SK-N-SH (cell line): ENCODE results near the gene SIGLEC15. TPM values are rescaled to one million over a fixed set of nuclear protein-coding genes. Genes with fewer than 3 reads are reported as not detected.

Source experiments
- CTCF ChIA-PET: fragments of 300-600, 350-600 bp; formaldehyde crosslinking; extraction: SDS; loops from one replicate; lab custom pipeline; 2021; lab: Yijun Ruan, JAX
- POLR2A ChIA-PET: fragments of 350-600 bp; sonication (Branson Sonifier 250); formaldehyde crosslinking; extraction: SDS; loops from one replicate; lab custom pipeline; 2020; ENCODE audit warnings: antibody characterized with exemption, inconsistent platforms; lab: Yijun Ruan, JAX
- DNase-seq: peaks from one replicate; pipeline ENCODE4 v3.0.0; 2012
- H2AFZ ChIP-seq: fragments of 200-600 bp; sonication (generic); 2 replicates; pipeline ENCODE4 v1.8.1; 2016; ENCODE audit warnings: antibody characterized with exemption, mild to moderate bottlenecking, low read depth
- H3F3A ChIP-seq: fragments of 200-600 bp; sonication (generic); replicated peaks from 2 replicates; pipeline ENCODE3; 2016; ENCODE audit warnings: antibody characterized with exemption, mild to moderate bottlenecking; ENCODE audit not compliant: insufficient read depth
- H3K27ac ChIP-seq, 2 experiments: fragments of 200-500 bp in 1 of 2; fragments of 200-600 bp in 1 of 2; sonication (Bioruptor generic) in 1 of 2; sonication (generic), shearing (Covaris generic) in 1 of 2; 2 replicates each; pipeline versions ENCODE4 v1.5.1 to v1.6.1; 2014 to 2016; ENCODE audit warnings: low read depth in 2 of 2, inconsistent platforms in 1 of 2, low read length in 1 of 2, mild to moderate bottlenecking in 1 of 2, mixed read lengths in 1 of 2
- H3K27me3 ChIP-seq: fragments of 200-600 bp; sonication (generic), shearing (Covaris generic); 2 replicates; pipeline ENCODE4 v1.6.1; 2016; ENCODE audit warnings: mixed run types; ENCODE audit not compliant: insufficient read depth
- H3K36me3 ChIP-seq, 2 experiments: fragments of 200-500 bp in 1 of 2; fragments of 200-600 bp in 1 of 2; sonication (Bioruptor generic) in 1 of 2; sonication (generic) in 1 of 2; replicated peaks in 1 of 2; 2 replicates each; pipeline versions ENCODE3 to v1.5.1; 2014 to 2016; ENCODE audit warnings: low read length in 1 of 2, mild to moderate bottlenecking in 1 of 2; ENCODE audit not compliant: insufficient read depth in 2 of 2, control insufficient read depth in 1 of 2
- H3K4me1 ChIP-seq, 2 experiments: fragments of 200-500 bp in 1 of 2; fragments of 200-600 bp in 1 of 2; sonication (Bioruptor generic) in 1 of 2; sonication (generic), shearing (Covaris generic) in 1 of 2; 2 replicates each; pipeline versions ENCODE4 v1.5.1 to v1.6.1; 2014 to 2016; ENCODE audit warnings: low read depth in 1 of 2, low read length in 1 of 2, mixed run types in 1 of 2; ENCODE audit not compliant: insufficient read depth in 2 of 2, control insufficient read depth in 1 of 2
- H3K4me2 ChIP-seq: fragments of 200-600 bp; sonication (generic), shearing (Covaris generic); 2 replicates; pipeline ENCODE4 v1.6.1; 2017; ENCODE audit warnings: mixed run types
- H3K4me3 ChIP-seq, 2 experiments: fragments of 200-500 bp in 1 of 2; fragments of 200-600 bp in 1 of 2; sonication (Bioruptor generic) in 1 of 2; sonication (generic), shearing (Covaris generic) in 1 of 2; 2 replicates each; pipeline versions ENCODE4 v1.5.1 to v1.8.1; 2014 to 2016; ENCODE audit warnings: low read depth in 2 of 2, inconsistent platforms in 1 of 2, low read length in 1 of 2, mild to moderate bottlenecking in 1 of 2, mixed read lengths in 1 of 2, moderate library complexity in 1 of 2
- H3K79me2 ChIP-seq: fragments of 200-600 bp; sonication (generic); 2 replicates; pipeline ENCODE4 v1.8.1; 2017; ENCODE audit warnings: mild to moderate bottlenecking; ENCODE audit not compliant: insufficient read depth
- H3K9ac ChIP-seq: fragments of 200-600 bp; sonication (generic); 2 replicates; pipeline ENCODE4 v1.6.1; 2017; ENCODE audit warnings: mixed run types
- H3K9me2 ChIP-seq: fragments of 200-600 bp; sonication (generic); 2 replicates; pipeline ENCODE4 v1.6.1; 2017; ENCODE audit warnings: mixed run types
- H3K9me3 ChIP-seq: fragments of 200-600 bp; sonication (generic); 2 replicates; pipeline ENCODE4 v1.6.1; 2017; ENCODE audit warnings: mixed run types, mild to moderate bottlenecking, moderate library complexity
- H4K20me1 ChIP-seq: fragments of 200-600 bp; sonication (generic); 2 replicates; pipeline ENCODE4 v1.6.1; 2017; ENCODE audit warnings: mild to moderate bottlenecking, mixed run types; ENCODE audit not compliant: insufficient read depth
- CHD2 ChIP-seq: fragments of 150-350 bp; IDR thresholded peaks from 2 replicates; pipeline ENCODE4 v1.6.1; 2018; ENCODE audit warnings: low read length; ENCODE audit not compliant: partially characterized antibody
- EZH2phosphoT487 ChIP-seq: fragments of 200-600 bp; sonication (generic); IDR thresholded peaks from 2 replicates; pipeline ENCODE4 v1.6.1; 2017; ENCODE audit warnings: low read depth, mixed run types, mild to moderate bottlenecking, antibody characterized with exemption, moderate library complexity, borderline replicate concordance
- FOSL2 ChIP-seq: IDR thresholded peaks from 2 replicates; pipeline ENCODE4 v1.4.0; 2012; ENCODE audit warnings: low read depth, mild to moderate bottlenecking, moderate library complexity, borderline replicate concordance
- FOXJ3 ChIP-seq: sonication (generic); formaldehyde crosslinking; IDR thresholded peaks from 2 replicates; pipeline ENCODE4 v1.5.1; 2020; ENCODE audit warnings: mild to moderate bottlenecking, missing genetic modification reagents
- FOXM1 ChIP-seq: IDR thresholded peaks from 2 replicates; pipeline ENCODE4 v1.4.0; 2012; ENCODE audit warnings: low read depth, mild to moderate bottlenecking
- GATA2 ChIP-seq: sonication (generic); formaldehyde crosslinking; IDR thresholded peaks from 2 replicates; pipeline ENCODE4 v1.5.0; 2020; ENCODE audit warnings: mild to moderate bottlenecking, missing genetic modification reagents
- IRF3 ChIP-seq: fragments of 150-350 bp; IDR thresholded peaks from 2 replicates; pipeline ENCODE4 v1.6.1; 2016; ENCODE audit warnings: mild to moderate bottlenecking, low read depth, low read length
- MAX ChIP-seq: IDR thresholded peaks from 2 replicates; pipeline ENCODE4 v1.4.0; 2012; ENCODE audit warnings: low read depth
- NFIC ChIP-seq: IDR thresholded peaks from 2 replicates; pipeline ENCODE4 v1.4.0; 2012; ENCODE audit warnings: borderline replicate concordance
- NRF1 ChIP-seq: IDR thresholded peaks from 2 replicates; pipeline ENCODE4 v1.6.1; 2012; ENCODE audit warnings: low read depth, mild to moderate bottlenecking, low read length
- PBX3 ChIP-seq: IDR thresholded peaks from 2 replicates; pipeline ENCODE4; 2012
- POLR2AphosphoS5 ChIP-seq: IDR thresholded peaks from 2 replicates; pipeline ENCODE4 v1.6.1; 2012; ENCODE audit warnings: low read depth, low read length
- RCOR1 ChIP-seq: fragments of 150-350 bp; IDR thresholded peaks from 2 replicates; pipeline ENCODE4 v1.6.1; 2017; ENCODE audit warnings: antibody characterized with exemption, low read length
- REST ChIP-seq: IDR thresholded peaks from 2 replicates; pipeline ENCODE4 v1.6.1; 2012; ENCODE audit warnings: mild to moderate bottlenecking, low read depth, low read length, moderate library complexity
- RXRA ChIP-seq: IDR thresholded peaks from 2 replicates; pipeline ENCODE4 v1.4.0; 2012; ENCODE audit warnings: low read depth, mild to moderate bottlenecking, borderline replicate concordance
- SIN3A ChIP-seq: IDR thresholded peaks from 2 replicates; pipeline ENCODE4 v1.6.1; 2012; ENCODE audit warnings: low read depth, mild to moderate bottlenecking, low read length, moderate library complexity, borderline replicate concordance
- SMC3 ChIP-seq: IDR thresholded peaks from 2 replicates; pipeline ENCODE4 v1.6.1; 2012; ENCODE audit warnings: low read depth, low read length, improper control_type of control experiment
- TAF1 ChIP-seq: IDR thresholded peaks from 2 replicates; pipeline ENCODE4 v1.6.1; 2012; ENCODE audit warnings: low read depth, mild to moderate bottlenecking, low read length, moderate library complexity, borderline replicate concordance
- TCF12 ChIP-seq: IDR thresholded peaks from 2 replicates; pipeline ENCODE4 v1.4.0; 2012
- TEAD4 ChIP-seq: IDR thresholded peaks from 2 replicates; pipeline ENCODE4 v1.4.0; 2012; ENCODE audit warnings: mild to moderate bottlenecking, borderline replicate concordance; ENCODE audit not compliant: insufficient read depth
- USF1 ChIP-seq: IDR thresholded peaks from 2 replicates; pipeline ENCODE4 v1.4.0; 2012; ENCODE audit warnings: low read depth, borderline replicate concordance
- WGBS: methylation state at CpG from one replicate; pipeline ENCODE4 v1.1.6; 2017; ENCODE audit warnings: low lambda C conversion rate; 5-methylcytosine and 5-hydroxymethylcytosine counted together
- polyA plus RNA-seq, 3 experiments: library from polyadenylated mRNA; depleted of rRNA; stranded (reverse); fragments of >200 nt; gene quantifications; 2 replicates each; pipeline ENCODE4 v1.2.3, GENCODE V29; 2012

SIGLEC15 gene
- polyA plus RNA-seq, 1 of the 3 experiments (the other 2 are of a cell fraction) = 0.10 TPM

- H3F3A ChIP-seq = peaks cover 12% of the 10 kb centered on the region
- H3K9me3 ChIP-seq = no peaks in the 10 kb centered on the region
- peaks cover 62 to 73% of the 10 kb centered on the region in 2 experiments for H3K36me3 ChIP-seq
- ChIA-PET POLR2A (no interaction called here), CTCF (interaction anchor here (1.1 kb wide), 1 partner anchor 165 kb away, joined by 3 read pairs; no protein-coding TSS in a partner anchor)
- H3K4me3 ChIP-seq = no peak overlapping the region
- H3K4me1 ChIP-seq = no peaks in the 10 kb centered on the region
- H2AFZ ChIP-seq = no peak overlapping the region
- no peak overlapping the region for H3K4me2 ChIP-seq
- H3K9ac ChIP-seq = no peak overlapping the region
- H4K20me1 ChIP-seq = no peaks in the 10 kb centered on the region
- no peak overlapping the region for H3K27ac ChIP-seq
- no peaks in the 10 kb centered on the region for H3K9me2 ChIP-seq
- H3K79me2 ChIP-seq = peaks cover 16% of the 10 kb centered on the region; the same call in 1 of the 2 replicates
- H3K27me3 ChIP-seq = no peaks in the 10 kb centered on the region
- no peak for TF ChIP-seq POLR2AphosphoS5
- no peak for TF ChIP-seq SMC3
- TF ChIP-seq MAX = no peak
- no peak for TF ChIP-seq CHD2
- TF ChIP-seq IRF3 = no peak
- no peak for TF ChIP-seq TAF1
- no peak for TF ChIP-seq RCOR1
- TF ChIP-seq TCF12 = no peak
- no peak for TF ChIP-seq TEAD4
- TF ChIP-seq GATA2 (CRISPR knock-in tag) = no peak
- TF ChIP-seq USF1 = no peak
- no peak for TF ChIP-seq NFIC
- WGBS = 99% methylated on average over 5 of the region's 5 CpGs
- no peak for DNase-seq
Observed at GRCh38 chr18:45887585-45887984, 62.1 kb downstream of the SIGLEC15 start.

GRCh38 chr18:45889419-45890064 is 64.1 kb downstream of the SIGLEC15 start:
- H3K4me1 ChIP-seq = no peaks in the 10 kb centered on the region
- H3K27me3 ChIP-seq = no peaks in the 10 kb centered on the region
- no peaks in the 10 kb centered on the region for H4K20me1 ChIP-seq
- H3K9me3 ChIP-seq = no peaks in the 10 kb centered on the region
- no peak overlapping the region for H3K9ac ChIP-seq
- no peak overlapping the region for H3K4me3 ChIP-seq
- H3K27ac ChIP-seq = no peak overlapping the region
- WGBS = 99% methylated on average over 3 of the region's 3 CpGs
- ChIA-PET CTCF (interaction anchor here (1.2 to 1.4 kb wide), 2 partner anchors 10 kb away, joined by 4 to 5 read pairs; no protein-coding TSS in a partner anchor), POLR2A (no interaction called here)
- peaks cover 16% of the 10 kb centered on the region; the same call in 1 of the 2 replicates for H3K79me2 ChIP-seq
- H3F3A ChIP-seq = peaks cover 12% of the 10 kb centered on the region
- no peak overlapping the region for H2AFZ ChIP-seq
- peaks cover 59 to 75% of the 10 kb centered on the region in 2 experiments for H3K36me3 ChIP-seq
- H3K4me2 ChIP-seq = no peak overlapping the region
- DNase-seq = no peak
- no peaks in the 10 kb centered on the region for H3K9me2 ChIP-seq
- TF ChIP-seq GATA2 (CRISPR knock-in tag) (no peak), PBX3 (no peak), RXRA (no peak), TEAD4 (no peak), RCOR1 (no peak), FOSL2 (no peak), EZH2phosphoT487 (no peak), MAX (no peak), TCF12 (no peak), NRF1 (no peak), FOXM1 (no peak), FOXJ3 (CRISPR knock-in tag) (no peak), SIN3A (no peak), REST (no peak)
